Right hindlimb (tissue), 1 donor: ENCODE data around the gene RASA3.

ENCODE experiments used
- DNase-seq: peaks from one replicate; pipeline ENCODE4 v3.0.0-alpha.2; 2018

Gene RASA3

GRCh38 chr13:114046431-114046975 lies 85.9 kb downstream of the RASA3 start:
- no peak for DNase-seq

- DNase-seq, result no peak
These were observed 87.2 kb downstream of the RASA3 start for GRCh38 chr13:114045113-114045735.

GRCh38 chr13:114044486-114044885 lies 87.9 kb downstream of the RASA3 start:
- DNase-seq, result no peak

- peak; percentile 66 for DNase-seq
These were observed 88.9 kb downstream of the RASA3 start for GRCh38 chr13:114043421-114044053.

- DNase-seq, result no peak
These were observed 90.2 kb downstream of the RASA3 start for GRCh38 chr13:114042066-114042815.

GRCh38 chr13:114041493-114041892 lies 90.9 kb downstream of the RASA3 start:
- DNase-seq, result no peak

- no peak for DNase-seq
These were observed 92.8 kb downstream of the RASA3 start for GRCh38 chr13:114039471-114040141.

GRCh38 chr13:114038900-114039299 lies 93.5 kb downstream of the RASA3 start:
- no peak for DNase-seq

- DNase-seq, result no peak
These were observed 94.2 kb downstream of the RASA3 start for GRCh38 chr13:114038211-114038613.

GRCh38 chr13:114037674-114038073 lies 94.7 kb downstream of the RASA3 start:
- no peak for DNase-seq

- DNase-seq, result peak; percentile 71
These were observed 96.6 kb downstream of the RASA3 start for GRCh38 chr13:114035583-114036531.

- DNase-seq, result no peak
These were observed 97.2 kb downstream of the RASA3 start for GRCh38 chr13:114035186-114035582.

GRCh38 chr13:114034481-114034891 lies 97.9 kb downstream of the RASA3 start:
- DNase-seq, result no peak

GRCh38 chr13:114033541-114034315 lies 98.7 kb downstream of the RASA3 start:
- no peak for DNase-seq

- DNase-seq, result no peak
These were observed 100.2 kb downstream of the RASA3 start for GRCh38 chr13:114032126-114032799.

GRCh38 chr13:114031631-114032030 lies 100.8 kb downstream of the RASA3 start:
- no peak for DNase-seq

- no peak for DNase-seq
These were observed 101.5 kb downstream of the RASA3 start for GRCh38 chr13:114030666-114031610.

- no peak for DNase-seq
These were observed 102.4 kb downstream of the RASA3 start for GRCh38 chr13:114029866-114030625.

- DNase-seq, result no peak
These were observed 104.6 kb downstream of the RASA3 start for GRCh38 chr13:114027826-114028225.
